ENCODE data around the gene MARCOL. TPM values are rescaled to one million over a fixed set of nuclear protein-coding genes. Genes with fewer than 3 reads are reported as not detected.

The MARCOL gene
- total RNA-seq, 1 experiment from 2014 or later, result not detected

DNA sequence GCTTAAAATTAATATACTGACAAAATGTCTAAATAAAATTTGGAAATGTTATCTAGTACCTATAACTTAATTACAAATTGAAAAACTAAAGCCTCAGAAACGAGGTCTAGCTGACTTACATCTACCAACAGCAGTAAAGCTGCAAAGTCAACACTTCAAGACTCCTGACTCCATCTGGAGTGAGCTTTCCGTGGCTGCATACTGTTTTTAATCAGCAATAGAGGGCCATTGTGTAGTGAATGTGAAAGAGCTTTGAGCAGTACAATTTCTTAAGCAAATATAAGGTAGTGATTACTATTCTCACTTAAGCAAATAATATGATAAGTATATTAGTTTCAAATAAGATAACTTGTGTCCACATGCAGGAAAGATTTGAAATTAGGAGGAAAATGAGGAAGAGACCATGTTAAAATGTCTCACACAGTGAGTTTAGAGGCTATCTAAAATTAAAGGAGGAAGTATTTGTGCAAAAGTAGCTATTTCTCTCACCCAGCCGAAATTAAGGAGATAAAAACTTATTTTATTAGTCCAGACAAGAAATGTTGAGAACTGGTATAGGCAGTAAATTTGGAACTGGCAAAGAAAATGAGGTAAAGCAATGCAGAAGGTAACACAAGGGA is 29.1 kb upstream of the MARCOL start:
- intact Hi-C loops (cut with micrococcal nuclease), result no loop called here
- Histone ChIP-seq H3K4me1 (ENCODE audit: control insufficient read depth in 1 of 2, insufficient read depth in 2 of 2, low read length in 2 of 2) (no peaks in the 10 kb centered on the region), H3K27me3 (ENCODE audit: insufficient read depth, low read length) (no peaks in the 10 kb centered on the region), H3K36me3 (ENCODE audit: control insufficient read depth in 1 of 2, insufficient read depth in 2 of 2, low read length in 2 of 2) (no peaks in the 10 kb centered on the region), H2AFZ (ENCODE audit: low read depth, low read length, poor library complexity, severe bottlenecking) (no peak overlapping the region), H3K4me3 (replicated peaks in 1 of 2; ENCODE audit: low read depth in 1 of 2, low read length in 2 of 2) (no peak overlapping the region), H3K9ac (ENCODE audit: low read length) (no peak overlapping the region), H3K9me3 (ENCODE audit: control insufficient read depth in 1 of 2, insufficient read depth in 1 of 2, low read depth in 1 of 2, low read length in 2 of 2) (no peaks in the 10 kb centered on the region), H4K20me1 (ENCODE audit: insufficient read depth) (no peaks in the 10 kb centered on the region), H3K79me2 (ENCODE audit: insufficient read depth, low read length) (no peaks in the 10 kb centered on the region), H3K9me2 (ENCODE audit: insufficient read depth) (no peaks in the 10 kb centered on the region; the same call in 1 of the 2 replicates), H3K4me2 (ENCODE audit: low read length) (no peak overlapping the region), H3K27ac (ENCODE audit: low read depth, low read length) (no peak overlapping the region)
- ChIA-PET RAD21 (ENCODE audit: low non-redundant PET in 1 of 2, low total read pairs in 2 of 2, uncharacterized antibody in 2 of 2, unreplicated experiment in 2 of 2) (no interaction called here), POLR2A (no interaction called here), CTCF (no interaction called here)
- DNase-seq (ENCODE audit: low read depth, low spot score) (no peak), ATAC-seq (no peak)
- BruUV-seq (replicated peaks), result no TSS peak
- TF ChIP-seq POLR2AphosphoS5 (IDR thresholded peaks at IDR 0.05; ENCODE audit: low read depth, low read length) (no peak), JUND (IDR thresholded peaks at IDR 0.05) (no peak), SIN3A (IDR thresholded peaks at IDR 0.05; ENCODE audit: low read depth) (no peak), FOSL1 (IDR thresholded peaks at IDR 0.05; ENCODE audit: low read depth) (no peak), ZNF274 (IDR thresholded peaks at IDR 0.05; ENCODE audit: low read depth, low read length) (no peak), CEBPB (IDR thresholded peaks at IDR 0.05; ENCODE audit: low read depth) (no peak)

DNA sequence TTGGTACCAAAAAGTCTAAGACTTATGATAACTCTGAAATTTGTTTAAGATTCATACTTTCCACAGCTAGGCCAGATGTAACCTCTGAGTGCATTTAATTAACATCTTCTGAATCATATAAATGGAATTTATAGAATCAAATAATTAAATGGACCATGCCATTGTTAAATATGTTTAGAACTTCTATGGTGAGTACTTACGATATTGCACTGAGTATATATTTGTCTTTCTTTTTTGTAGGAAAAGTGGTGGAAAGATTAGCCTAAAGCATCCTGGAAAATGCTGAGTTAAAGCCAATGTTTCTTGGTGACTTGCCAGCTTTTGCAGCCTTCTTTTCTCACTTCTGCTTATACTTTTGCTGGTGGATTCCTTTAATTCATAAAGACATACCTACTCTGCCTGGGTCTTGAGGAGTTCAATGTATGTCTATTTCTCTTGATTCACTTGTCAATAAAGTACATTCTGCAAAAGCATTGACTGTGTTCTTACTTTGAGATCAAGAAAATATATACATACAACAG is 23.6 kb upstream of the MARCOL start:
- no peak overlapping the region for H3K4me2 ChIP-seq (ENCODE audit: low read length)
- no peaks in the 10 kb centered on the region; the same call in 1 of the 2 replicates for H3K9me2 ChIP-seq (ENCODE audit: insufficient read depth)
- no peaks in the 10 kb centered on the region for H3K9me3 ChIP-seq (ENCODE audit: control insufficient read depth in 1 of 2, insufficient read depth in 1 of 2, low read depth in 1 of 2, low read length in 2 of 2)
- no peaks in the 10 kb centered on the region; the same call in 1 of the 2 replicates for H4K20me1 ChIP-seq (ENCODE audit: insufficient read depth)
- POLR2A ChIA-PET, result no interaction called here
- RAD21 ChIA-PET (ENCODE audit: low non-redundant PET in 1 of 2, low total read pairs in 2 of 2, uncharacterized antibody in 2 of 2, unreplicated experiment in 2 of 2), result no interaction called here
- no peaks in the 10 kb centered on the region for H3K36me3 ChIP-seq (ENCODE audit: control insufficient read depth in 1 of 2, insufficient read depth in 2 of 2, low read length in 2 of 2)
- H3K9ac ChIP-seq (ENCODE audit: low read length), result no peak overlapping the region
- BruUV-seq (replicated peaks), result no TSS peak
- H3K4me1 ChIP-seq (ENCODE audit: control insufficient read depth in 1 of 2, insufficient read depth in 2 of 2, low read length in 2 of 2), result no peaks in the 10 kb centered on the region
- TF ChIP-seq CBX3 (IDR thresholded peaks at IDR 0.05; ENCODE audit: low read depth) (no peak), JUND (IDR thresholded peaks at IDR 0.05) (no peak), SIN3A (IDR thresholded peaks at IDR 0.05; ENCODE audit: low read depth) (no peak)
- CTCF ChIA-PET, result no interaction called here
- H3K27ac ChIP-seq (ENCODE audit: low read depth, low read length), result no peak overlapping the region
- H3K4me3 ChIP-seq (replicated peaks in 1 of 2; ENCODE audit: low read depth in 1 of 2, low read length in 2 of 2), result no peak overlapping the region
- intact Hi-C loops (cut with micrococcal nuclease), result no loop called here
- no peaks in the 10 kb centered on the region for H3K79me2 ChIP-seq (ENCODE audit: insufficient read depth, low read length)
- DNase-seq (ENCODE audit: low read depth, low spot score) (no peak), ATAC-seq (no peak)
- H3K27me3 ChIP-seq (ENCODE audit: insufficient read depth, low read length), result no peaks in the 10 kb centered on the region
- H2AFZ ChIP-seq (ENCODE audit: low read depth, low read length, poor library complexity, severe bottlenecking), result no peak overlapping the region
